Tongue (tissue), 2 donors: ENCODE data around the gene HOXD1. TPM values are rescaled to one million over a fixed set of nuclear protein-coding genes. Genes with fewer than 3 reads are reported as not detected.

Source experiments
- DNase-seq: peaks from one replicate; pipeline ENCODE4 v3.0.0-alpha.2; 2015
- total RNA-seq: library from RNA; depleted of rRNA; stranded (reverse); fragments of >200 nt; gene quantifications from one replicate; pipeline ENCODE4 v1.2.3, GENCODE V29; 2014

HOXD1 gene
- total RNA-seq, 1 donor from 2014 or later = not detected

- no peak for DNase-seq
These were observed 23.0 kb upstream of the HOXD1 start for GRCh38 chr2:176165370-176166050.

GRCh38 chr2:176166272-176166671, 22.2 kb upstream of the HOXD1 start:
- no peak for DNase-seq

- no peak for DNase-seq
These were observed 21.1 kb upstream of the HOXD1 start for GRCh38 chr2:176167398-176167797.

- no peak for DNase-seq
These were observed 19.3 kb upstream of the HOXD1 start for GRCh38 chr2:176169181-176169580.

GRCh38 chr2:176169711-176170110, 18.8 kb upstream of the HOXD1 start:
- DNase-seq = no peak

- DNase-seq = no peak
These were observed 17.7 kb upstream of the HOXD1 start for GRCh38 chr2:176170602-176171305.

- DNase-seq = no peak
These were observed 17.0 kb upstream of the HOXD1 start for GRCh38 chr2:176171351-176172006.

GRCh38 chr2:176172007-176172894, 16.2 kb upstream of the HOXD1 start:
- DNase-seq = no peak

GRCh38 chr2:176172895-176173566, 15.4 kb upstream of the HOXD1 start:
- DNase-seq = no peak

- no peak for DNase-seq
These were observed 14.7 kb upstream of the HOXD1 start for GRCh38 chr2:176173567-176174381.

GRCh38 chr2:176174382-176174823, 14.1 kb upstream of the HOXD1 start:
- no peak for DNase-seq

GRCh38 chr2:176174824-176175708, 13.4 kb upstream of the HOXD1 start:
- DNase-seq = no peak

- DNase-seq = no peak
These were observed 12.5 kb upstream of the HOXD1 start for GRCh38 chr2:176175709-176176607.

GRCh38 chr2:176177580-176178037, 10.9 kb upstream of the HOXD1 start:
- no peak for DNase-seq

- DNase-seq = no peak
These were observed 10.3 kb upstream of the HOXD1 start for GRCh38 chr2:176178038-176178756.

GRCh38 chr2:176178757-176179295, 9.6 kb upstream of the HOXD1 start:
- no peak for DNase-seq

GRCh38 chr2:176181551-176181950, 6.9 kb upstream of the HOXD1 start:
- DNase-seq = no peak

GRCh38 chr2:176182671-176183070, 5.8 kb upstream of the HOXD1 start:
- no peak for DNase-seq
